Amygdala (tissue), 56 donors: Measurements from ENCODE around the gene ZC3H7A.

Experiments used
- DNase-seq, 56 donors: peaks; one replicate each; lab custom pipeline; 2025; lab: John Stamatoyannopoulos, UW

ZC3H7A gene

DNA sequence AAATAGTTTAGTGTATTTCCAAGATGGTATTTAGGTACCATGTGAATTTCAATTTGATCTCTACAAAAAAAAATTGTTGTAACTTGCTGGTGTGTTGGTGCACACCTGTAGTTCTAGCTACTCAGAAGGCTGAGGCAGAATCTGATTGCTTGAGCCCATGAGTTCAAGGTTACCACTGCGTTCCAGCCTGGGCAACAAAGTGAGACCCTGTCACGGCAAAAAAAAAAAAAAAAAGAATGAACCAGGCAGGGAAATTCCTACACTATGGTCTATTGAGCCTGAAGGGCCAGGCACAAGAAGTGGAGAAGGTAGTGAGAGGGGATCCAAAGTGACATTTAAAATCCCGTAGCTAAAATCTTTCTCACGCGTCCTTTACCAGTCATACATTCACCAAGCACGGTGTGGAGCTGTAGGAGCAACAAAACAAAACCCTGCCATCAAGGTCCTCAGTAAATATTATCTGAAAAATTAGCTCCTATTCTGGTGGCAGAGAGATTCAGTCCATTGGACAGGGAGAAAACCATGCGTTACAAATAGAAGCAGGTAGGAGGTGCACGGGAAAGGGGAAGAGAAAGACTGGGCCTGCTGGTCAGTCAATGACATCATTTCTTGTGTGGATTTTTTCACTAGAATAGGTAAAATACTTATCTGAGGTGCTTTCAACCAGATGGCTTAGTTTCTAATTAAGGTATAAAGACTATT is 81.7 kb downstream of the ZC3H7A start:
- no peak for DNase-seq

DNA sequence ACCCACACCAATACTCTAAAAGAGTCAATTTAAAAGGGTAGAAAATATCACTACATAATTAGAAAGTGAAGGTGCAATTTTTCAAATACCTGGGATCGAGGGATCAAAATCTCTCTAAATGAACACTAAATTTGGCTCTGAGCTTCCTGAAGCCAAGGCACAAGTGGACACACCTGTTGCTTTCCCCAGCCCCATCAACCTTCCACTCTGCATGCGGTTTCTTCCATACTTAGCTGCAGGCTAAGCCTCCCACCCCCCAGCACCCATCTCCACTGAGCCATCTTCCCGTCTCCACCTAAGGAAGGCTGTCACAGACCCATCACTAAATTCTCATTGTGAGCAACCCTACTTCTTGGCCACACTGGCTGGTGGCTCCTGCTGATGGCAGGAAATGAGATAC is 84.9 kb downstream of the ZC3H7A start:
- DNase-seq, result no peak

DNA sequence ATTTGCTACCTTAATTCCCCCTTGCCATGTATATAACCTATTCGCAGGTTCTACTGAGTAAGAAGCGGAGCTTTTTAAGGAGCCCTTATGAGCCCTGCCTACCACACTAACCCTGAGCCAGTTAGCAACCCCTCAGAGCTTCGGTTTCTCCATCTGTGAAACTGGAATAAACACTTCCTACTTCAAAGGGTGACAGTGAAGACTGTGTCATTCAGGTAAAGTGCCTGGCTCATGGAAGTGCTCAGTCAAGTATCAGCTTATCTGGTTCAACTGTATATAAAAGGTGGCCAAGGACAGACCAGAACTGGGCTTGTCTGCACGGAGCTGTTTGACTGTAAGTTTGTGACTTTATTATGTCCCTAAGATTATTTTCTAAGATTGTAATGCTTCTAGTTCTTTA is 85.4 kb downstream of the ZC3H7A start:
- DNase-seq, result no peak

DNA sequence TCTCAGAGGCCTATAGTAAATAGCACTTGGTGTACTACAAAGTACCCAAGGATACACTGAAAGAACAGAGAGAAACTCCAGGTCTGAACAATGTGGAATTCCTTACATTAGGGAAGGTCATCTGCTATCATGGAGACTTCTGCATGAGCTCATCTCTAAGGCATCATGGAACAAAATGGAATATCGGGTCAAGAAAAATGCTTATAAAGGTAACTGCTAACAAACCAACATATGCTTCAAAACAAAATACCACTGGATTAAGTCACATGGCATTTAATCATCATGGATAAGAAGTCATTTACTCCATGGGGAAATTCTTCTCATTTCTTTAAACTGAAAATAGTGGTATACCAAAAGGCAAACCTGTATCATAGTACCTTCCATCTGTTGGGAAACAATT is 88.6 kb downstream of the ZC3H7A start:
- DNase-seq, result no peak

DNA sequence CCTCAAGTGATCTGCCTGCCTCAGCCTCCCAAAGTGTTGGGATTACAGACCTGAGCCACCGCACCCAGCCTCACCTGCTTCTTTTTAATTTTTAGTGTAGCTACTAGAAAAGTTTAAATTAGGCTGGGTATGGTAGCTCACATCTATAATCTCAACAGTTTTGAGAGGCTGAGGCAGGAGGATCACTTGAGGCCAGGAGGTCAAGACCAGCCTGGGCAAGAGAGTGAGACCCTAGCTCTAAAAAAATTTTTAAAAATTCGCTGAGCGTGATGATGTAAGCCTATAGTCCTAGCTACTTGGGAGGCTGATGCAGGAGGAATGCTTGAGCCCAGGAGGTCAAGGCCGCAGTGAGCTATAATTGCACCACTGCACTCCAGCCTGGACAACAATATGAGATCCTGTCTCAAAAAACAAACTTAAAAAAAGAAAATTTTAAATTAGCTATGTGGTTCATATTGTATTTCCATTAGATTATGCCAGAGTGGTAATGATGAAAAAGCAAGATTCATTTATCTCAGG is 89.3 kb downstream of the ZC3H7A start:
- DNase-seq, result no peak

DNA sequence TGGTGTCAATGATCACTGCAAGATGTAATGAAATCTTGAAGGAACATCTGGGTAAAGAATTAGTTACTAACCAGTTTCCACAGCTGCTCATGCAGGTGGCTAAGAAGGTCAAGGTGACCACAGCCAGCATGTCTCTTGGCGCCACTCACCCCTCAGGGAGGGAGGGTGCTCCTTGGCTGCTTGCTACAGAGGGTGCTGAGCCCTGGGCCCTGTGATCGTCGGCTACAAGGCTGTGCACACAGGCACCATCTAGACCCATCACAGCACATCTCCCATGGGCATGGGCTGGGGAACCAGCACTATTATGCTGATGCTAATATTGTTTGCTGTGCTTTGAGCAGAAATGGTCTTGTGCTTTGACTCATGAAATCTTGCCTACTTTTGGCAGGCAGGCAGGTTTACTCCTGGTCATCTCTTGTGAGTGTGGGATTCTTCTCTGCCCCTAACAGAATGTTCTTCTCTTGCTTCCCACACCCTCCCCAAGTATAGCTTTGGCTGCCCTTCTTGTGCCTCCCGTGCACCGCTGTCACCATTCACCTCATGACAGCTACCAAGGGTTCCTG is 90.8 kb downstream of the ZC3H7A start:
- peak in 8 of 56 donors; percentile 7 to 41 (median 20) for DNase-seq

DNA sequence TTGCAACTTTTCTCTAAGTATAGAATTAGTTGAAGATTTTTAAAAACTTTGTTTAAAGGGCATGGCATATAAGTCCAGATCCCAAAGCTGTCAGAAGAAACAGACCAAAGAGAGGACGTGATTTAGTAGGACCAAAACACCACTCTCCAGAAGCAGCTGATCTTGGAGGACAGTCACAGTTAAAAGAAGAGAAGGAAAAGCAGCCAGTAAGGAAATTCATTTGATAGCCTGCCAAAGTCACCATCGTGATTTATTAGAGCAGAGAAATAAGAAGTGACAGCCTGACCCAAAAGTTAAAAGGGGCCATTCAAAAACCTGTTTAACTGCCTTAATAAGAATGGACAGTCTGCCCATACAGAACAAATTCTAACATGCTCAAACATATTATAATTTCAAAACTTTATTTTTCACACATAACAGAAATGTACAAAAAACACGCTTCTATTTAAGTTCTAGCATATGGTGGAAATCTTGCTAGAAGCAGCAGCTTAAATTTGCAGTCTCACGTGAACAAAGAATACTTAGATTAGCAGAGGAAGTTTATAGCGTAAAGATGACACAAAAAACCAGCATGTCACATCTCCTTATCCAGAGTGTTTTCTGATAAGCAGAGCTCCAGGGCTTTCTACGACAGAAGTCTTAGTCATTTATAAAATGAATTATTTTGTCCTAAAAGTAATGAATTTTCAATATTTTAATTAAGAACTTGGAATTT is 91.6 kb downstream of the ZC3H7A start:
- DNase-seq, result no peak
